GM18499 (cell line): Measurements from ENCODE around the gene ACCSL.

Source experiments
- ATAC-seq: cut with Tn5 transposase; IDR thresholded peaks from one replicate; pipeline ENCODE4 v1.9.1; 2021; ENCODE audit warnings: moderate number of reproducible peaks; ENCODE audit not compliant: insufficient read depth, unreplicated experiment

ACCSL gene

DNA sequence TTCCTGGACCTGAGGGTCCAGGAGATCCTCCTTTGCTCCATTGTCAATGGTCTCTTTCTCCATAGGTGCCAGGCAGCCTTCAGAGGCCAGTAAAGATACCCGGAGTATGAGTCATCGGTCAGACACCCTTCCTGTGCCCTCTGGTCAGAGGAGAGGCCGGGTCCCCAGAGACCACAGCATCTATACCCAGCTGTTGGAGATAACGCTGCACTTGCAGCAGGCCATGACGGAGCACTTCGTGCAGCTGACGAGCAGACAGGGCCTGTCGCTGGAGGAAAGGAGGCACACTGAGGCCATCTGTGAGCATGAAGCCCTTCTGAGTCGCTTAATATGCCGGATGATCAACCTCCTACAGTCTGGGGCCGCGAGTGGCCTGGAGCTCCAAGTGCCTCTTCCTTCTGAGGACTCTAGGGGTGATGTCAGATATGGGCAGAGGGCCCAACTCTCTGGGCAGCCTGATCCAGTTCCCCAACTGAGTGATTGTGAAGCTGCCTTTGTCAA is at the start of gene ACCSL:
ACCSL (plus strand) TSS at position 51 of the 501 bp plus-strand sequence; CDS start at position 107, 56 bp downstream.
- ATAC-seq, result no peak

DNA sequence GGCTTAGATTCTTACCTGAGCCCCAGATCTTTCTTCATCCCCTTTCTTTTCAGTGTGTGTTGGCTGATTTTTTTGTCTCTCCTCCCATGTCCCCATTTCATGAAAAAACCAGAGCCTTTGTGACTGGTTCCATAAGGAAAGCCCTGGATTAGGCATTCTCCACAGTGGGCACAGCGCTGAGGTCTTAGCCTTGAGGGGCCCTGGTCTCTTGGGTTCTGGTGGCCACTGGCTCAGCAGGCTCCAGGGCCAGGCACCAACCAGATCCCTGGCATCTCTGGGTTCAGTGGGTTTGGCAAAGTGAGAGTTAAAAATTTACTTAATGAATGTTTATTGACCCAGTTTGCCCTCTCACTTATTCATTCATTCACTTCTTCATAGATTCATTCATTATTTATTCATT is 49.5 kb upstream of the ACCSL start:
- ATAC-seq, result no peak

DNA sequence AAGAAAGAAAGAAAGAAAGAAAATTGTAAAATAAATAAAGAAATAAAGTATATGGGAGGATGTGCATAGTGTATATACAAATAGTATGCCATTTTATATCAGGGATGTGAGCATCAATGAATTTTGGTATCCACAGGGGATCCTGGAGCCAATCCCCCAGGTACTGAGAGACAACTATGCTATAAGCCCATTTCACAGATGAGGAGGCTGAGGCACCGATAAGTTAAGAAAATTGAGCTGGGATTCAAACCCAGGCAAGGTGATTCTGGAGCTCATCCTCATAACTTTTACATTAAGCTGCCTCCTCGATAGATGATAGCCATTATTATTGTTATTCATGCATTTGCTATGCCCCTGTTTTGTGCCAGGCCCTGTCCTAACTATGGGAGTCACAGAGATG is 47.0 kb upstream of the ACCSL start:
- no peak for ATAC-seq

DNA sequence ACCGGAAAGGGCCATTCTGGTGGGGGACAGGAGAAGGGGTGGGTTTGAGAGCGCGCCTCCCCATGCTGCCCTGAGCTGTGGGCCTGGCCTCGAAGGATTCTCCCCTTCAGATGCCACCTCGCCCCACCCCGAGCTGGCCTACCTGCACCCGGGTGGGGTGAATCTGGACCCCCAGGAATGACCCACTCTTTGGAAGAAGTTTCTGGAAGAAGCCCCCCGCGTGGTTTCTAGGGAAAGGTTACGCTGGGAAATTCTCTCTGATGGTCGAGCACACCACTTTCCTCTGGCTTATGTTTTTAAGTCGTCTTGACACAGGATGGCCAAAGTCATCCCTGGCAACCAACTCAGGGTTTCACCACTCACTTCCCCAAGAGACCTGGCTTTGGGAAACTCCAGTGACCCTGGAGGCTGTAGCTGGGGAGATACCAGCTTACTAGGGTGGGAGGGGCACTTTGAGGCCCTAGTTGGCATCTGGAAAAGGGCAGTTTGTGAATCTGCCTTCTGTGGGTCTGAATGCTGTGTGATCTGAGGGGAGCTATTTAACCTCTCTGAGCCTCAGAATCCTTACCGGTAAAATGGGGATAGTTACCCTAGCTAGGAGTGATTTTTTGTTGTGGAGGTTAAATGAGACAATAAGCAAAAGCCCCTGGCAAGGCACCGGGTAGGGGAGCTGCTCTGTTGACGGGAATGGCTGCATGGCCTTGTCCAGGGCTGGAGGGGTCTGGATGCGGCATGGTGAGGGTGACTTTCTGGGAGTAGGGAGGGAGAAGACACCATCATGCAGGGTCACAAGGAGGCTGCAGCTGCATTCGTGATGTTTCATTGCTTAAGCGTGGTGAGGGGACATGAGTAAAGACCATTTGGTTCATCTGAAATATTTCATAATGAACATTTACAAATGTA is 45.3 kb upstream of the ACCSL start:
- no peak for ATAC-seq

DNA sequence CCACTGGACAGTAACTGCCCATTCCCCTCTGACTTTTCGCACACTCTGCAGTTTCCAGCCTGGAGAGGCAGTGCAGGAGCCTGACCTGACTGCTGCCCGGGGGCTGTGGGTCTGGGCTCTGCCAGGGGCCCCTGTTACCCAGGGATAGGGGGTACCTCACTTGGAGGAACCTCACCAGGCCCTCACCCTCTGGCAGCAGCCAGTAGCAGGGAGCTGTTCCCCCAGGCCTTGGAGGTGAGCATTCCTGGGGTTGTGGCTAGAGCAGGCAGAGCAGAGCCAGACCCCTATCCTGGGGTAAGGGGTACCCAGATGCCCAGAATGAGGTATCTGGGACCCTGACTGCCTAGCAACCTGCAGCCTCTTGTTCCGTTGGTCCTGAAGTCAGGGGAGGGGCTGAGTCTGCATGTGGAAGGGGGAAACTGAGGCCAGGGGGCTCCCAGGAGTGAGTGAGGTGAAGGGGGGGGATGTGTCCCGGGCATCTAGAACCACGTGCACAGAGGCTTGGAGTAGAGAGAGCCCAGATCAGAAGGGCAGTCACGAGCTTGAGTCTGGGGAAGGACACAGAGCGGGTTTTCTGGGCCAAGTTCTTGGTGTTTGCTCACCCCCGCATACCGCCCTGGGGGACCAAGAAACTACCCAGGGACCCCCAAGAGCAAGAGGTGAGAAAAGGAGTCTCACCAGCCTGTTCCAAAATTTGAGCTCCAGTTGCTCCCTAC is 43.9 kb upstream of the ACCSL start:
- no peak for ATAC-seq

DNA sequence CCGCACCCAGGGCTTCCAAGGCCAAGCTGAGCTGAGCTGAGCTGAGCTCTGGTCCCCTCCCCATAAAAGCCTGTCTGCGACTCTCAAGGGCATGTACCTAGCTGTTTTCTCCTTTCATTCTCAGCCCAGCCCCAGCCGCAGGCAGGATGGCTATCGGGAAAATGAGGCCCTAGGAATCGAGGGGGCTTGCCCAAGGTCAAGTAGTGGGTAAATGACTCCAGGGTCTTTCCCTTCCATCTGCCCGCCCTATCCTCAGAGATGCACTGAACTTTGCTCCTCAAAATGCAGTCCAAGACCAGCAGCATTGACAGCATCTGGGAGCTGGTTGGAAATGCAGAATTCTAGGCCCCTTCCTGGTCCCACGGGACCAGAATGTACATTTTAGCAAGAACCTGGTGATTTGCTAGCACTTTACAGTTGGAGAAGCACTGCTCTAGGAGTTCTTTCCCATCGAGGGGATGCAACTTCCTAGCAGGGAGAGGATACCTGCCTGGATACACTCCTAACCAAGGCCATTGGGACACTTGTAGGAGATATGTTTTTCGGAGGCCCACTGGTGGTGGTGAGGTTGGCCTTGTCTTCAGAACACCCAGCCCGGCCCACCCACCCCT is 43.2 kb upstream of the ACCSL start:
- ATAC-seq, result no peak

DNA sequence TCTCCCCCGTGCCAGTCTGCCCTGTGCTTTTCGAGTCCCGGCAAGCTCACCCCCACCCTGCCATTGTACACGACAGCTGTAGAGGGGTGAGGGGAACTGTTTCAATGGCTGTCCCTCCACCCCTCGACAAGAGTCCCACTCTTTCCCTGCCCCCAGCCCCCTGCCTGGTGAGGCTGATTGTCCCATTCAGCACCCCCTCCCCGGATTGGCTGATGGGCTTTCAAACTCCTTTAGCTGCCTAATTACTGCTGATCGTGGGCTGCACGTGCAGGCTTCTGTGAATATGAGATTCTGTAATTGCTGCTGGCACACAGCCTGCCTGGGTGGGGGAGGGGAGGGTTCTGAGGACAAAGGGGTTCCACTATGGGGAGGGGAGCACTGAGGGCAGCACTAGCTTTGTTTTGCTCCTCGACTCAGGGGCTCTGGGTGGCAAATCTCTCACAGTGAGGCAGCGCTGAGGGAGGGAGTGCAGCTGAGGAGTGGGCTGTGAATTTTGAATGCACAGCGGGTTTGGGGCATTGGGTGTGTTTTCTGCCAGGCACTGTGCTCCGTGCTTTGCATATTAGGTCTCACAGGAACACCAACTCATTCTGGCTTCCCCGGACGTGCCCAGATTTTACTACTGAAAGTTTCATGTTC is 42.6 kb upstream of the ACCSL start:
- no peak for ATAC-seq

DNA sequence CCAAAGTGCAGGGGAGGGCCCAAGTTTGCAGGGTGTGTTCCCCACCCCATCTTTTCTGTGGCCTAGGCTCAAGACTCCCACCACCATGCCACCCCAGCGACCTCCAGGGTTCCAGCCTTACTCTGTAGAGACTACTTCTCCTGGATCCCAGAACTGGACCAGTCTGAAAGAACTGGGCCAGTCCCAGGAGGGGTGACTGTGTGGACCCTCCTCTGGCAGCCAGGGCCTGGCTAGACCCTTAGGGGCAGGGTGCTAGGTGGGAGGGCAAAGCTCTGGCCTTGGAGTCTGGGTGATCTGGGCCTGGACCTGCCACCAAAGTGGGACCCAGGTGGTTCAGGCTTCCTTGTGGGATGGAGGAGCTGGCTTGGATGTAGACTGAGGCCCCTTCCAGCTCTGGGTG is 41.8 kb upstream of the ACCSL start:
- ATAC-seq, result no peak

DNA sequence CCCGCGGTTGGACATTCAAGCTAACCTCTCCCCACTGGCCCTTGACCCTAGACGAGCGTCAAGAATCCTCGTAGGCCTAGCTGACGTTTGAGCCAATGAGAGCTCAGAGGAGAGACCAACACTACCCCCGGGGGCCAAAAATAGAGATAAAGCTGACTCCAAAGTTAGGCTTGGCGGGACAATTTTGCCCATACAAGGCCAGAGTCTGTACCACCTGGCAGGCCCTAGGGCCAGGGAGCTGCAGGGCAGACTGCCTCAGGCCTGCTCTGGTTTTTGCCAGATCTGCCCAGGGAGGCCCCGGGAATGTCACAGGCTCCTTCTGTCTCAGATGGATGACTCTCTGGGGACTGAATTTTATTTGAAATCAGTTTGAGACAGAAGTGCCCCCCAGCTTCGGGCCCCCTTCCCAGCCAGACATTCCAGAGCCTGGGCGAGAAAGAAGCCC is 40.8 kb upstream of the ACCSL start:
- no peak for ATAC-seq

DNA sequence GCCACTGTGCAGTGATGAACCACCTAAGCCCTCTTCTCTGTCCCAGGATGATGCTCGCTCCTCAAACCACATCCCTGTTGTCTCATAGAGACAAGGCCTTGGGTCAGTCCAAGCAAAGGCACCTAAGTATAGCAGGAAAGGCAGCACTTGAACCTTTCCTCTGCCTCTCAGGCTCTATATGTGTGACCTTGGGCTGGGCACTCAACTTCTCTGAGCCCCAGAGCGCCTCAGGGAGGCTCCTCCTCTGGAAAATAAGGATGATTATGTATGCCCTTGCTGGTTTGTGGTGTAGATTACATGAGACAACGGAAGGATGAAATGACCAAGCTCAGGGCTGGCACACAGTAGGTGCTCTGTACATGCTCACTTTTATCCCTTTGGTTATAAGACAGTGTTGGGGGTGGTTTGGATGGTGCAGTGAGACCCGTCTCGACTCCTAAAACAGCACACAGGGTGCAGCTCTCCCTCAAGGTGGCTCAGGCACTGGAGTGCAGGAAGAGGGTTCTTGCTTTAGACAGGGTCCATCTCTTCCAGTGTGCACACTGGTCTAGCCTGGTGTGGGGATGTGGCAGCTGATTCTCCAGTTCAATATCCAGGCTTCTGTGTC is 40.2 kb upstream of the ACCSL start:
- ATAC-seq, result no peak

DNA sequence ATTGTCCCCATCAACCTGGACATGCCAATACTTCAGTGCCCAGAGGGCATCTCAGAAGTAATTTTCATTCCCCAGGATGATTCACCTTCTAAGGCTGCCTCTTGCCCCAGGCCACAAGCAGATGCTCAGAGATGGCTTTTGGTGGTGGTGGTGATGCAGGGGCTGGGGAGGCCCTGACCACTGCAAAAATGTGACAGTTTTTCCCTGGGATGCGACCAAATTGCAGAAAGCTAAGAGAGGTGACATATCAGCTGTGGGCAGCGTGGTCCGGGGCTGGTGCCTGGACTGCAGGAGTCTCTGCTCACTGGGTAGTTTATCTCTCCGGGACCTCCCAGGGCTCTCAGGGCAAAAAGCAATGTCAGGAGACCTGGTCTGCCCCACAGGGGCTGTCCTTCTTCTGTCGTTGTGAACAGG is 39.7 kb upstream of the ACCSL start:
- no peak for ATAC-seq

DNA sequence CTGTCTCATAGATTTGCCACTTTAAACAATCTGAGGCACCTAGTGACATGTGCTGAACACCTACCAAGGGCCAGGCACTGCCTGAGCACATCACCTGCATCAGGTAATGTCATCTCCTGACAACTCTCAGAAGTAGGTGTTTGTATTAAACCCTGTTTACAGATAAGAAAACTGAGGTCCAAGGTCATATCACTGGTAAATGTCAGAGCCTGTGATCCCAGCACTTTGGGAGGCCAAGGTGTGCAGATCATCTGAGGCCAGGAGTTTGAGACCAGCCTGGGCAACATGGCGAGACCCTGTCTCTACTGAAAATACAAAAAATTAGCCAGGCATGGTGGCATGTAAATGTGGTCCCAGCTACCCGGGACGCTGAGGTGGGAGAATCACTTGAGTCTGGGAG is 39.1 kb upstream of the ACCSL start:
- ATAC-seq, result no peak

DNA sequence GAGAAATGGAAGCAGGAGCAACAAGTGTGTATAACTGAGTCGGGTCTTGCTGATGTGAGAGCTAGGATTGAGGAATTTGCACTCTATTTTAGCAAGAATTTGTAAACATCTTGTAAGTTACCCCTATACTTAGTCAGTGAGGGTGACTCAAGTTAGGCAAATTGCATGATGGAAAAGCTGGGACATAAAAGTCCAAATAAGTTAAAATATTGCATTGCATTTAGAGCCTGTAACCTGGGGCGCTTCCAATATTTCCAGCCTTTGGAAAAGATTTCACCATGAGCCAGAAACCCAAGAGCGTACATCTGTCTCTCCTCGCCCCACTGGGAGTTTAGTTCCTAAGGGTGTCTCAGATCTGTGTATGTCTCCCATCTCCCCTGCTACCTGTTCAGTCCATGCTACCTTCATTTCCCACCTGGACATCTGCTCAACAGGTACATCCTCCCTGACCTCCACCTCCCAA is 37.0 kb upstream of the ACCSL start:
- no peak for ATAC-seq

DNA sequence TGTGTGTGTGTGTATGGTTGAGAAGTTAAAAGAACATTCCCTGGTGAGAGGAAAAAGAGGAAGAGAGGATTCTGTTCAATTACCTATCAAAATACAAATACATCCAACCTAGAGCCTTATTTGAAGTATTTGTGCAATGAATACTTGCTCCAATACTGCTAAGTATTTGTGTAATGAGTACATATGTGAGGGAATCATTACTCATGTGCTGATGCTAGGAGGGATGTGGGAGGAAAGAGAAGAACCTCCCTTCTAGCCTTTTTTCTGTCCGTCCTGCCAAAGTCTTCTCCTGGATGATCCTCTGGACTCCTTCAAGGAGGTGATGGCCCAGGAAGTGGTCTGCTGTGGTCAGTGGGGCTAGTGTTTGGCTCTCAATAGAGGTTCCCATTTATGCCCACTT is 36.0 kb upstream of the ACCSL start:
- no peak for ATAC-seq

DNA sequence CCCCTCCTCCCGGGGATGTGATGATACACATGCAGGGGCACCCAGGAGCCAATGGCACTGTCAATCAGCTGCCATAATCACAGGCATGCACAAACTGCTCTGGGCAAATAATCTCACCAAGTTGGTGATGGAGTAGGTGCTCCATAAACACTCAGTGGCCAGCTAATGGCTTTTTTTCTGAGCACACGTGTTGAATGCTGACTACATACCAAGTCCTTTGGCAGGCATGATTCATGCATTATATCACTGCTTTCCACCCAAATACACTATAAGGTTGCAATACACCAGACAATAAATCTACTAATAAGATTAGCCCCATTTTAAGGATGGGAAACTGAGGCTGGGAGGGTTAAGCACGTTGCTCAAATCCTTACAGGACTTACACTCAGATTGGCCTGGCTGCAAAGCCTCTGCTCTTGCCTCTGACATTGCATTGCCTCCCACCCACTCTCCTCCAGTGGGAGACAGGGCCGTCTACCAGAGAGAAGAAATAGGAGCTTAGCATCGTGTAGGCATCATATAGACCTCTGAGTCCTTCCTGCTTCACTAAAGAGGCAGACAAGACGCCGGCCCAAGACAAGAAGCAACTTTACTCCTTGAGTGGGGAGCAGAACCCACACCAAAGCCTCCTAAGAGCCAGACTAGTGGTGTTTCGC is 32.7 kb upstream of the ACCSL start:
- ATAC-seq, result no peak

DNA sequence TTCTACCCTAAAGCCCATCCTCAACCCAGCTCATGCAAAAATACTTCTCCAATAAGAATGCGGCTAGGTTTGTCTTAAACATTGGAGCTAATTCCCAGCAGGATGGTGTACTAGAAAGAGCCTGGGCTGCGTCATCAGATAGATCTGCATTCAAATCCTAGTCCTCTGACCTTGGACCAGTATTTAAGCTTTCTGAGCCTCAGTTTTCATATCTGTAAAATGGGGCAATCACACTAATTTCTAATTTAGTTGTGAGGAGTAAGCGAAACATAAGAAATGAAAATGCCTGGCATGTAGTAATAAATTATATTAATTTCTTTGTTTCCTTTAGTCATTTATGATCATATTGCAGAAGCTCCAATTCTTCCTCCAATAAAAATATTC is 32.2 kb upstream of the ACCSL start:
- no peak for ATAC-seq

DNA sequence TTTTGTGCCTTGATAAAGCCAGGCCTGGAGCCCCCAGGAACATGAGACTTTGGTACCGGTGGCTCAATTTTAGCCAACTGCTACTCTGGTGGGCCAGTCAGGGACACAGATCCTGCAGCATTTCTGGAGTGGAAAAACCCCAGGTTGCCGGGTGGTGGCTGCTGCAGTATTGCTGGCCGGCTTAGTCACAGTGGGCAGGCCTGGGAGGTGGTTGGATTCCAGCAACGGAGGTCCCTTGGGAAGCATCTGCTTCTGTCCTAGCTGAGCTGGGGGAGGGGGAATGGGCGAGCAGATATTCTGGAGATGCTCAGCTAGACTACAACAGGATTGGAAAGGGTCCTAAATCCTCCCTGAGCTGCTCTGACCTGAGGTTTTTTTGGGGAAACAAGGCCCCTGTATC is 31.6 kb upstream of the ACCSL start:
- ATAC-seq, result no peak

DNA sequence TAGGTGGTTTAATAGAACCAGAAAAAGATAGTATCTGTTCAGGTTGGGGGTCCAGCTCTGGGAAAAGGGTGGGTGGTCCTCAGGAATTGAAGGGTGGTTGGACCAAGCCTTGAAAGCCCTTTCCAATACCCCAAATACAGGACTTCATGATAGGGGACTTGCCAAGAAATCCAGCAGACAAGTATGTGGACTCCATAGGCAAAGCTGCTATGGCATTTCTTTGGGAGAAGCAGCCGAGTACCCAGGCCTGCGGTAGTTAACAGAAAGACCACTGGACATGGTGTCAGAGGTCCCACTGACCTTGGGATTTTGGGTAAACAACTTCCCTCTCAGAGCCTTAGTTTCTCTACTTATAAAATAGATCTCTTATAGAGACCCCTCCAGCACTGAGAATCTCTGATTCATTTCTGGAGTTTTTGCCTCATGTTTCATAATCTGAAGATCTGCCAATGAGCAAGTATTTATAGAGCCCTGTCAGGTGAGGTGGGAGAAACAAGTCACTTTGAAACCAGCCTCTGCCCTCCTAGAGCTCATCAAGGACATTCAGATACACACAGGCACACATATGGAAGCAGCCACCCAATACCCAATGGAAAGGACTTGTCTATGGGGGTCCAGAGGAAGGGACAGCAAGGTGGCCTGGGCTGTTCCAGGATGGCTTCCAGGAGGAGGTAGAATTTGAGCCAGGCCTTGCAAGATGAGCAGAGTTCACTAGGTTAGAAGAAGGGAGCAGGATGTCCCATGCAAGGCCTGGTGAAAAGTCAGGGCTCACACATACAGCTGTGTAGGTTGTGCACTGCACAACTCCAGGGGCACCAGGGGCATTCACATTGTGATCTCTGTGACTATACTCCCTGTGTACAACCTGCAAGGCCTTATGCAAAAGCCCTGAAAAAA is 31.0 kb upstream of the ACCSL start:
- no peak for ATAC-seq
